NCI-H2171 (cell line): ENCODE results near the gene RABAC1.

ENCODE experiments used
- DNase-seq: peaks from one replicate; lab custom pipeline; 2025; lab: John Stamatoyannopoulos, UW

The RABAC1 gene, protein sequence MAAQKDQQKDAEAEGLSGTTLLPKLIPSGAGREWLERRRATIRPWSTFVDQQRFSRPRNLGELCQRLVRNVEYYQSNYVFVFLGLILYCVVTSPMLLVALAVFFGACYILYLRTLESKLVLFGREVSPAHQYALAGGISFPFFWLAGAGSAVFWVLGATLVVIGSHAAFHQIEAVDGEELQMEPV

DNA sequence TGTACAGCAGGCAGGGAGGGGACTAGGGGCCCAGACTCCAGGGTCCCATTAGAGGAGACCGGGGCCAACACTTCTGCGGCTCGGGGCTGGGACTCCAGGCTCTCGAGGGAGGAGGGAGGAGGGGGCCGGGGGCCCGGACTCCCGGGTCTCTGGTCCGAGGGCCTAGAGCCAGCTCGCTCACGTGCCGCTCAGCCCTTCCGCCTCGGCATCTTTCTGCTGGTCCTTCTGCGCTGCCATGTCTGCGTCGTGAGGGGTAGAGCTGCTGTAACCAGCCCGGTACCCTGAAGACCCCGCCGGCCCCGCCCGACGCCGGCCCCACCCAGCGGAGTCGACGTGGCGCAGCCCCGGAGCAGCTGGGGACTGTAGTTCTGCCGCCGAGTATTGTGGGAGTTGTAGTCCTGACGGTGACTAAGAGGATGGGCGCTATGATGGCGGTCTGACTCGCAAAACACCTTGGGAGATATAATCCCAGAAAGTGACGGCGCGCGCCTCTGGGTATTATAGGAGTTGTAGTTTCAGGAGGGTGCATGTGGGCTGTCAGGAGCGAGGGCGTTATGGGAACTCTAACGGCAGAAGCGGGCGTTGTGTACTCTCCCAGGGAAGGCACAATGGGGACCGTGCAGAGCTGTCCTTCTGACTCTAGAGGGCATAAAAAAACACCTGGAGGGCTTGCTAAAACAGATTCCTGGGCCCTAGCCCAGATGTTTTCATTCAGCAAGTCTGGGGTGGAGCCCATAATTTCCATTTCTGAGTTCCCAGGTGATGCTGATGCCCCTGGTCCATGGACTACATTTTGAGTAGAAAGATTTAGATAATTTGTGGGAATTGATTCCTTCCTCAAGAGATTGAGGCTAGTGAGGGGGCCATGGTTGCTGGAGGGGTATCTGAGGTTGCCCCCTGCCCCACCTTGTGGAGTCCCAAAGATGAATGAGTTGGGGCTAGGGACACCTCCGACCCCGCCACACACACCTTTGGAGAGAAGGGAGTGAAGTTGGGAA, at the start of gene RABAC1:
Gene RABAC1 (minus strand): TSS at position 266 of the 998 bp plus-strand sequence. CDS start 29 bp downstream, at position 237.
- DNase-seq = peak; percentile 93

DNA sequence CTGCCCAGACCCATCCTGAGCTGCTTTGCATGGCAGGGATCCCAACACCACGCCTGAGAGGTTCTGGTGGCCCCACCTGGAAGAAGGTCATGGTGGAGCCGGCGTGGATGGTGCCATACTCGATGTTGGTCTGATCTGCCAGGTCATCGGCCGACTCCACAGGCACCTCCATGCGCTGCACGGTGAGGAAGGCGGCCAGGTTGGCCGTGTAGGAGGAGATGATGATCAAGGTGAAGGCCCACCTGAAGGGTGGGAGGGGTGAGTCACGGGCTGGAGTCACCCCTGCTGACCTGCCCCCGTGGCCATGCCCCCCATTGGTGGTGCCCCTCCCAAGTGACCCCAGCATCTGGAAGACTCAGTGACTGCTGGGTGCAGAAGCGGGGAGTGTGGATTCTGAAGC, 47.4 kb upstream of the RABAC1 start:
- DNase-seq = no peak

DNA sequence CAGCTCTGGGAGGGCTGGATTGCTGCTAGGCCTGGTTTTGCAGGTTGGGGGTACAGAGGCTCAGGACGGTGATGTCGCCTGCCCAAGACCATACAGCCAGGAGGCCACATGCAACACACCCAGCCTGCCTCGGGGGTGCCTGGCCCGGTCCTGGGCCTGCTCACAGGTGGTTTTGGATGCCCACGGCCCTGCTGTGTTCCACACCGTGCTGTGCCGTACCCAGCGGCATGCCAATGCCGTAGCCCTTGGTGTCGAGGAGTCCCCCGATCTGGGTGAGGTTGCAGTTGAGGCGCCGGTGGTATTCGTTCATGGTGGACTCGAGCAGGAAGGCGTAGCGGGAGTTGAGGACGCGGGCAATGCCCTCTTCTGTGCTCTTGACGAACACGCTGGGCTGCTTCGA, 46.4 kb upstream of the RABAC1 start:
- no peak for DNase-seq

DNA sequence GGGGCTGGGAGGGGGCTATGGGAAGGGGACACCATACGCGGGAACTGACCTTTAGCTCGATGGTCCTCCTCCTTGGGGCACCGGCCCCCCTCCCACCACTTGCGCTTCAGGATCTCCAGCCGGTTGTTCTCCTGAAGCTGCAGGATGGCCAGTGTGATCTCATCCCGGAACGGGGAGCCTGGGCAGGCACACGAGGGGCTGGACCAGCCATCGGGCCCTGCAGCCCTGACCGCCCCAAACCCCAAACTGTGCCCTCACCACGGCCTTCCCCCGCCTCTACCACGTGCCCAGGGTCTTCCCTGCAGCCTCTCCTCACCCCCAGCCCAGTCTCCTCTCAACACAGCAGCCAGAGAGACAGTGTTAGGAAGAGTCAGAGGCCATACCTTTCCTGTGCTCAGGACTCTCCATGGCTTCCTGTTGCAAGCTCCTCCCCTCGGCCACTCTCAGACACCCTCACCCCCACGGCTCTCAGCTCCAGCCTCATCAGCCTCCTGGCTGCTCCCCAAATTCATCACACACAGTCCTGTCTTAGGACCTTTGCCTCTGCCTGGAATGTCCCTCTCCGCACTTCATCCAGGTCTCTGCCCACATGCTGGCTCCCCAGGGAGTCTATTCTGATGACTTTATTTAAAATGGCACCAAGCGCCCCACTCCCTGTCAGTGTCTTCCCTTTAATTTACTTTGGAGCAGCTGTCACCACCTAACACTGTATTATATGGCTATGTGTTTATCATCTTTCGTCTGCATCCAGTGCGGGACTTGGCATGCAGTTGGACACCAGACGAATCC, 44.6 kb upstream of the RABAC1 start:
- no peak for DNase-seq

DNA sequence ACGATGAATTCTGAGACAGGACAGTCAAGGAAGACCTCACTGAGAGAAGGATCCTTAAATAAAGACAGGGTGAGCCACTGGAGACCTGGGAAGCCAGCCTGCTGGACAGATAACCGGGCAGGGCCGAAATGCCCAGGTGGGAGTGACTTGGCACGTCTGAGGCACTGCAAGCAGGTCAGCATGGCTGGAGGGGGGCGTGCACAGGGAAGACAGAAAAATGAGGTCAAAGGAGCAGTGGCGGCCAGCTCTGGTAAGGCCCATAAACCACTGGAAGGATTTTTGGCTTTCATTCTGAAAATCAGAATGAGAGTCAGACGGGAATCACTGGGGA, 40.7 kb upstream of the RABAC1 start:
- no peak for DNase-seq

DNA sequence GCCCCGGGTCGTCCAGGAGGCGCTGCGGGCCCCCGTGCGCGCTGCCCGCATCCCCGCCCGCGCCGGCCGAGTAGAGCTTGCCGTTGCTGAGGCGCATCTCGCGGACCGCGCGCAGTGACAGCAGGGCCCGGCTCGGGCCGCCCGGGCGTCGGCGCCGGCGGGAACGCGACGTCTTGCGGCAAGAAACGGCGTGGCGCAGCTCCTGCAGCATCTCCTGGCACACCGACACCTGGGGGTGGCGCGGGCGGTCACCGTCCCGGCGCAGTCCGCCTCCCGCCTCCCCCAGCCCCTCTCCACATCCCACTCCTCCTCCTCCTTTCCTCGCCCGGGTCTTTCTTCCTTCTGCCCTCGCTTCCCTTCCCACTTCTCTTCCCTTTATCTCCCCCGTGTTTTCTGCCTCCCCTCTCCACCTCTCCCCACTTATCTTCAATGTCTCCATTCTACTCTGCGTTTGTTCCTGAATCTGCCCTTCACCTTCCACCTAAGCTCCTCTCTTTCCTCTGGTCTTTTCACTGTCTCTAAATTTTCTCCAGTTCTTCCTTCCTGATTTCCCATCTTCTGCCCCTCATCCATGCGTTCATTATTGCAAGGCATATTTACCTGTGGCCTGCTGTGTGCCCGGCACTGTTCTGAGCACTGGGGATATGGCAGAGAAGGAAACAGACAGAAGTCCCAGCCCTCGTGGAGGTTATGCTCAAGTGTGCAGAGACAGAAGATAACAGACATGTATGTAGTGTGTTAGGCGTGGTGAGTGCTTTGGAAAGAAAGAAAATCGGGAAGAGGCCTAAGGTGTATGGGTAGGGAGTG, 40.2 kb upstream of the RABAC1 start:
- DNase-seq = peak; percentile 55

DNA sequence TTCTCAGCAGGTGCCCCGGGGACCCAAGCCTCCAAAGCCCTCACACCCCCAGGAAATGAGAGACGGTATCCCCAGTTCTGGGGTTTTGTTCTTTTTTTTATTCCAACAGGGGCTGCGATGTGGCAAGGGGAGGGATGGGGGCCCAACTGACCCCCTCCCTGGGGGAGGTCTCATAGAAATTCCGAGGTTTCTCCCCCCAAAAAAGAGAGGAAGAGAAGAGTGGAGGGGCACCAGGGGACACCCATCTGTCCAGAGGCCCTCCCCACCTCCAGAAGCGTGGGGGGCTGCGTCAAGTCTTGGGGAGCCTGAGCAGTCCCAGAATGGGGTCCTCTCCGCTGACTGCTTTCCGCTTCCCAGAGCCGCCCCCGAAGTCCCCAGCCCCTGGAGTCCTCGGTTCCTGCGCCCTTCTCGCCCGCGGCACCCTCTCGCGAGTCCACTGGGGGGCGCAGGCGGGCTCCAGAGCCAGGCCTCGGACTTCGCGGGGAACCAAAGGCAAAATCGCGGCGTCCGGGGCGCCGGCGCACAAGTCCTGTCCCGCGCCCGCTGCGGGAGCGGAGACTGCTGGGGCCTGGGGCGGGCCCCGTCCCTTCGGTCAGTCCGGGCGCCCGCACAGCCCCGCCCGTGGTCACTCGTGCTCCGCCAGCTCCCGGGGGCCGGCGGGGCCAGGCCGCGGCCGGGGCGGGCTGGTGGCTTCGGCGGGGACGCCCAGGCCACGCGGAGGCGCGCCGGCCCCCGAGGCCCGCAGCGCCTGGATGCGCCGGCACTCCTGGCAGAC, 39.3 kb upstream of the RABAC1 start:
- peak; percentile 86 for DNase-seq

DNA sequence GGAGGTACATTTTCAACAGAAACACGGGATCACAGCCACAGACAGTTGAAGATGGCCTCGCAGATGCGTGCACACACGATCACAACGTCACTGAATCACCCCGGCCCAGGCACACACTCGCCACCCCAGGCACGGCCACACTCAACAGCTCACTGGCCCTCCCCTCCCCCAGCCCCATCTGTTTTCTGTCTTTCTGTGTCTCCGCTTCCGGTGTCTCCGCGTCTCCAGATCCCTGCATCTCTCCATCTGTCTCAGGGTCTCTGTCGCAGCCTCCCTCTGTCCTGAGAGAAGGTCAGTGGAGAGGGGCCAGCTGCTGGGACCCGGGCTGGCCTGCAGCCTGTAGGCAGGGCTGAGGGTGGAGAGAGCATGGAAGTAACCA, 38.7 kb upstream of the RABAC1 start:
- peak; percentile 83 for DNase-seq

DNA sequence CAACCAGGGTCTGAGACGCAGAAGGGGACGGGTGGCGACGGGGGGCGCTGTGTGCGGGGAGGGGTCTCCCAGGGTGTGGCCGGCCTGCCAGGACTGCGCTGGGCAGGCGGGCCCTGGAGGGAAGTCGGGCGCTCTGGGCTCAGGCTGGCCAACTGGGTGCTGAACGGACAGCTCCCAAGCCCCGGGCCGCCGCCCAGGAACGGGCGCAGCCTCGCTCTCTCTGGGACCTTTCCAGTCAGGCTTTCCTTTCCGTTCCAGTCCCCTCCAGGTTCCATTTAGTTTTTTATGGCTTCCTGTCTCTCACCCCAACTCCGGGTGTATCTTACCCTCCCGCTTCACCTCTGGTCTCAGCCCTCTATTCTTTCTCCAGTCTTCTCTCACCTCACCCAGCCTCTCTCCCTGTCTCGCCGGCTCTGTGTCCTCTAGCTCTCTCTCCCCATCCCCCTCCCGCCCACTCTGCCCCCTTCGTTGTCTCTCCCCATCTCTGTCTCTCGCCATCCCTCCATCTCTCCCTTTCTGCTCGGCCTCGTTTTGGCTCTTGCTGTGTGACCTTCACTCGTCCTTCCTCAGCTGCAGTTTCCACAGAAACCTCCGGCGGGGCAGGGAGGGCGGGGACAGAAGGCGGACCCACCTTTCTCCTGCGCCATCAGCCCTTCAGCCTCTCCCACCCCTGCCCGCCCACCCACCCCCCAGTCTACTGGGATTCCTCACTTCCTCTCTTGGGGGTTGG, 38.2 kb upstream of the RABAC1 start:
- DNase-seq = peak; percentile 83

DNA sequence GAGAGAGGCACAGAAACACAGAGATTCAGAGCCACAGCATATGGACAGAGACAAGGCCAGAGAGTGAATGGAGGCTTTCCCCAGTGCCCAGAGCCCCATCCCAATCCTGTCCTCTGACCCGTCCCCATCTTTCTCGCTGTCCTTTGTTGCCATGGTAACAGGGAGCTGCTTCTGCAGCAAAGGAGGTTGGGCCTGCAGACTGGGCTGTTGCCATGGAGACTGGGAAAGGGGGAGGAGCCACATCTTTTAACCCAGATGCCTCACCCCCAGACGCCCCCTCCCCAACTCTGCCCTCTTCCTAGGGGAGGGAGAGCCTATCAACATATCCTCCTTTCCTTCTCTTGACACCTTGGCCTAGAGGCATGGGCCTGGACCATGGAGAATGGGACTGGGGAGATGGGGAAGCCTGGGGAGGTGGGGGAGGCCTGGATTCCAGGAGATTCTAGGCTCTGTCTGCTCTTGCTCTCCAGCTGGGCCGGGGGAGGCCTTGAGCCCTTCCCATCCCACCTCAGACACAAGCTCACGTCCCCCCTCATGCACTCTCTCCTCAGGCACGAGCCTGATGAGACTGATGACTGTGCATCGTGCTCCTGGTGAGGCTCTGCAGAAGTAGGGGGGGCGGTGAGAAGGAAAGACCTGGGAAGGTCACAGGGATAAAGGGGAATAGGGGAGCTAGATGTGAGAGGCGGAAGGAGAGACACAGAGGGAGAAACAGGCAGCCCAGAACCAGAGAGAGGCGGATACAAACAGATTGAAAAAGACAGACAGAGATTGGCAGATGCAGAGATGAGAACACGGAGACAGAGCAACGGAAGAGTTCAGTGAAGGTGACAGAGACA, 37.1 kb upstream of the RABAC1 start:
- peak; percentile 20 for DNase-seq

DNA sequence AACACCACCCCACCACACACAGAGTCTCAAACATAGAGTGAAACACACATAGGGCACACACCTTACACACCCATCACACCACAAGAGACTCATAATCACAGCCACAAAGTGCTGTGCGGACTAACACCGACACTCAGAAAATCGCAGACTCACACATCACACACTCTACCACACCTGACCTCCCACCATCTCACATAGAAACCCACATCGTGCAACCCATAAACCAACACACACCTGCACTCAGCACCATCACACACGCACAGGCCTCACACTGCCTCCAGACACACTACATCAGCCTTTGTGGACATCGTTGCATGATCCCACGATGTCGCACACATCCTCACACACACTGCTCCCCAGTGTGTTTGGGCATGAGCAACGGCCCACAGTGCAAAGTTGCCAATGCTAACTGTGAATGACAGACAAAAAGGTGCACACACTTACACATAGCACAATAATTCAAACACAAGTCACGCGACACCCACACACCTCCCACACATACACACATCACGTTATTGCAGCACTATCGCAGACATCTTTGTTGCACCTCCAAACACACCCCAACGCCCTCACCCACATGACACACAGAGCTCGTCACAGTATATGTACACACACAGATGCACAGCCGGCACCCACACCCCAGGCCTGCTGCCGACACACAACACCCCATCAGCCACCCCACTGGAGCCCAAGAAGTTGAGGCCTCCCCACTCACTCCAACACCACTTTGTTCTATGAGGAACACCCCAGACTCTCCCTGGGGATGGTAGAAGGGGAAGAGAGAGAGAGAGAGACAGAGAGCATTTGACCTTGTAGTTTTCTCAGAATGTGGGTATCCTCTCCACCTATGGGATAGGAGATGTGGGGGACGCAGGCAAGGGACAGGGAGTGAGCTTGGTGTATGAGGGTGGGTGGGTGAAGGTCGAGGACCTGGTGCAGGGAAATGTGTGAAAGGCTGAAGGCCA, 36.2 kb upstream of the RABAC1 start:
- DNase-seq = no peak

DNA sequence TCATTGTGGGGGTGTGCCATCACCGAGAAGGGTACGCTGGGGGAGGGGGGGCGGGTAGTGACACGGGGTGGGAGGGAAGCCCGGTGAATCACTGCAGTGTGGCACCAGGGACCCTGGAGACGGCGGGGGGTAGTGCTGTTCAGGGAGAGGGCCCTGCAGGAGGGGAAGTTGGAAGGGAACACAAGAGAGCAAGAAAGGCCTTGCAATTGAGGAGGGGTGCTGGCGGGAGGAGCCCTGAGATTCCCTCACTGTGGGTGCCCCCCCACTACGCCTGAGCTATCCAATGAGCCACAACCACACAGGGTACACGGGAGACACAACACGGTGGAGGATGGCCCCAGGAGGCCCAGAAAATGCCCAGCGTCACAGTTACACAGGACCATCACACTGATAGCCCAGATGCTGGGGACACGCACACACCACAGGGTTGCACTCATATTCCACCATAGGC, 35.4 kb upstream of the RABAC1 start:
- no peak for DNase-seq

DNA sequence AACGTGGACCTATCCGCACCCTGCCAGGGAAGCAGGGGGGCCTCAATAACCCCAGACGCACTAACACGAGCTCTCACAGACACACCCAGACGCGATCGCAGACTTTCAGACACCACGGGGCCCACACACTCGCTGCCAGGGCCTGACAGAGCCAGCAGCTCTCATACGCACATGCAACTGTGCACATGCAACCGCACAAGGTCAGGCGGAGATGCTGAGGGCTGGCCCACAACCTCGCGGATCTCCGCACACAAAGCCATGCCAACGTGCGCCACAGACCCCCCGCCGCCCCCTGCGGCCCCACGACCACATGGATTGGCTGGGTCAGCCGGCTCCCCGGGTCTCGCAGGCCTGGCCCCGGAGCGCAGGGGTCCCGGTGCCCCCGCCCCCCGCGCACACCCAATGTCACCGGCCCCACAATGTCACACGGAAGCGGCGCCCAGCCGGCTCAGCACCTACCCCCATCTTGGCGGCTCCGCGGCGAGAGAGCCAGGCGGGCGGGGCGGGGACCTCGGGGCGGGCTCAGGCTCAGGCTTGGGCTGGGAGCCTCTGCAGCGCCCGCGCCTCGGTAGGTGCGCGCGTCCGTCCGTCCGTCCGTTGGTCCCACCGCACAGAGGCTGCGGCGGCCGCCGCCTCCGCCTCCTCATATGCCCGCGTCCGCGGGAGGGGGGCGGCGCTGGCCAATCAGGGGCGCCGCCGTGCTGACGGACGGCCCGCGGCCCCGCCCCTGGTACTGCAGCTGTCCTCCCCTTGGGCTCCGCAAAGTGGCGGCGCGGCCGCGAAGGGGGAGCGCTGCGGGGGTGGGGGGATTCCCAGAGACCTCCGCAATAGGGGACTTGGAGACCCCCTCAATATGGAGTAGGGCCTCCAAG, 34.7 kb upstream of the RABAC1 start, which contains the start of gene ATP1A3:
Gene ATP1A3 (minus strand): TSS at position 619 of the 872 bp plus-strand sequence. CDS start 154 bp downstream, at position 465.
- peak; percentile 73 for DNase-seq

DNA sequence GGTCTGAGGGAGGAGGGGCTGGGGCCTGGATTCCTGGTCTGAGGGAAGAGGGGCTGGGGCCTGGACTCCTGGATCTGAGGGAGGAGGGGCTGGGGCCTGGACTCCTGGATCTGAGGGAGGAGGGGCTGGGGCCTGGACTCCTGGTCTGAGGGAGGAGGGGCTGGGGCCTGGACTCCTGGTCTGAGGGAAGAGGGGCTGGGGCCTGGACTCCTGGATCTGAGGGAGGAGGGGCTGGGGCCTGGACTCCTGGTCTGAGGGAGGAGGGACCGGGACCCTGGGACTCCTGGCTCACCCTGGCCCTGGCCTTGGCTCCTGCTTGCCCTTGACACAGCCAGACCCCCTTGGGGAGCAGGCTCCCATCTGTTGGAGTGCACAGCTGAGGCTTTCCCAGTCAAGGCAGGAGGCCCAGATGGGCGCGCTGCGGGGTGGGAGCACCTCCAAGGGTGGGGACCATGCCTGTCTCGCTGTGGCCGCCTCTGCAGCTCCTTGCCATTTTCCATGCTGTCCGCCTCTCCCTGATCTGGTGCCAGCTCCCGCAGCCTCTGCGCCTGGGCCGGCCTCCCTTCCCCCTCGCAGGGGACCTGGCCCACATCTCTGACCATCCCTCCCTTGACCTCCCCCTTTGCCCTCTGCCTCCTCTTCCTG, 32.9 kb upstream of the RABAC1 start:
- peak; percentile 71 for DNase-seq

DNA sequence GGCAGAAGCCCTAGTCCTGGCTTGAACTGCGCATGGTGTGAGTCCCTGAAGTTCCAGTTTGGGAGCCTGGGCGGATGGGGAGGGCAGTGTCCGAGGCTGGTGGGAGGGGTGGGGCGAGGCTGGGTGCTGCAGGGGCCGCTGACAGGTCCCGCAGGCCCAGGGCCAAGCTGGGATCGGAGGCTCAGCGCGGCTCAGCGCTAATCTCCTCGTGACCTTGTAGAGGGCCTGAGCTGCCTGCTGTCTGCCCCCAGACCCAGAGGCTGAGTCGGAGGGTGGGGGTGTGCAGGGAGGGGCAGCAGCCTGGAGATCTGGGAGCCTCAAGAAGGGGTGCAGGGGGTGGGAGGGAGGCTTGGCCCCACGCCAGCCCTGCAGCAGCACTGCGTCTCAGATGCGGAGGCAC, 31.9 kb upstream of the RABAC1 start:
- no peak for DNase-seq

DNA sequence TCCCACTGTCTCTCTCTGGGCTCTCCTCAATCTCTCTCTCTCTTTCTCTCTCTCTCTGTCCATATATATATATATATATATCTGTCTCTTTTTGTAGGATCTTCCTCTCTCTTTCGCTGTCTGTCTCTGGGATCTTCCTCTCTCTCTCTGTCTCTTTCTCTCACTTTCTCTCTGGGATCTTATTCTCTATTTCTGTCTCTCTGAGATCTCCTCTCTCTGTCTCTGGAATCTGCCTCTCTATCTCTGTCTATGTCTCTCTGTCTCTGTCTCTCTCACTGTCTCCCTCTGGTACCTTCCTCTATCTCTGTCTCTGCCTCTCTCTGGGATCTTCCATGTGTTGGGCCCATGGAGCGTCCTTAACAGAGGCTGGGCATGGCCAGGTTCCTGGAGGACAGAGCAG, 31.5 kb upstream of the RABAC1 start:
- DNase-seq = no peak
